ENCODE measurements around the gene LYL1.

LYL1 gene

DNA sequence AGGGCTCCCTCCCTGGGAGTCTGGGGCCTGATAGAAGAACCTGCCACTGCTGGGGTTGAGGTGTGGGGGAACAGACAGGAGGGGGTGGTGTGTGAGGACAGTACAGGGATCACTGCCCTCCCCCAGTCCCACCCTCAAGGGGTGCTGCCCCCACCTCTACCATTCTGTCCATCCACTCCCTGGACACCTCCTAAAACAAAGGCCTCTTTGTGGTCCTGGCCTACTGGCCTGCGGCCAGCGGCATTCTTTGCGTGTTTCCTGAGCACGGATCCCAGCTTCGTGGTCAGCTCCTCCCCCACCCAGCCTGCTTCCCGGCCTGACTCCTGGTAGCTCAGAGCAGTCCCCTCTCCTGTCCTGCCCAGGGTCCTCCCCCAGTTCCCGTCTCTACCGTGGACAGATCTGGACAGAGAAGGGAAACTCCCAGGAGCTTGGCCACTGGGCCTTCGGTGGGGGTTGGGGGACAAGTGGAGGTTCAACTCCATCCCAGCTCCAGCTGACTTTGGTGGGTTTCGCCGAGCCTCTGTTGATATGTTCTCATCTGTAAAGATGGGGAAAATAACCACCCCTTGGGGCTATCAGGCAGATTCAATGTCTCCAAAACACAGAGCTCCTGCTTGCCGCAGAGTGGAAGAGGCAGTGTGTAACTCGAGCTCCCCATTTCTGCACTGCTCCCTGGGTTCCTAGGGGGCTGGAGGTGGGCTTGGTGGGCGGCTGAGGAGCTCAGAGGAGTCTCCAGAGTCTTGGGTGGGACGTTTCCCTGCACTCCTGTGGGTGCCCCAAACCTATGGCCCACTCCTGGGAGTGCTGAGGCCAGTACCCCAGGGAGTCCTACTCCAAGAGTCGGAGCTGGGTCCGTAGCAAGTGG, 48.7 kb downstream of the LYL1 start:
- DNase-seq, result no peak

DNA sequence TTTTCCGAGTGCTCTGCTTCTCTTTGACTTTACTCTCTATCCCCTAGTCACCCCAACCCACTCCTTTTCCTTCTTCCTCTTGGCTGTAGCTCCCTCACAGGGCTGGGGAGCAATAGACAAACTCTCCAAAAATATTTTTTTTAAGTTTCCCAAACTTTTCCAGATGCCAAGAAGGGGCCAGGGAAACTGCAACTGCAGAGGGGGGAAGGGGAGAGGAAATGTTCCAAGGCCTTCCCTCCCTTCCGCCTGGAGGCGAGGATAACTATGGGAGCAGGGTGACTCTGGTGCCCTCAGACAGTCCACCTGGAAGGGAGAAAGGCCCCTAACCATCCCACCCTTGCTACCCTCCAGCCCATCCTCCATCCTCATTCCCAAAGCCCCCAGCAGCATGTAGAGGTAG, 49.4 kb downstream of the LYL1 start:
- no peak for DNase-seq

DNA sequence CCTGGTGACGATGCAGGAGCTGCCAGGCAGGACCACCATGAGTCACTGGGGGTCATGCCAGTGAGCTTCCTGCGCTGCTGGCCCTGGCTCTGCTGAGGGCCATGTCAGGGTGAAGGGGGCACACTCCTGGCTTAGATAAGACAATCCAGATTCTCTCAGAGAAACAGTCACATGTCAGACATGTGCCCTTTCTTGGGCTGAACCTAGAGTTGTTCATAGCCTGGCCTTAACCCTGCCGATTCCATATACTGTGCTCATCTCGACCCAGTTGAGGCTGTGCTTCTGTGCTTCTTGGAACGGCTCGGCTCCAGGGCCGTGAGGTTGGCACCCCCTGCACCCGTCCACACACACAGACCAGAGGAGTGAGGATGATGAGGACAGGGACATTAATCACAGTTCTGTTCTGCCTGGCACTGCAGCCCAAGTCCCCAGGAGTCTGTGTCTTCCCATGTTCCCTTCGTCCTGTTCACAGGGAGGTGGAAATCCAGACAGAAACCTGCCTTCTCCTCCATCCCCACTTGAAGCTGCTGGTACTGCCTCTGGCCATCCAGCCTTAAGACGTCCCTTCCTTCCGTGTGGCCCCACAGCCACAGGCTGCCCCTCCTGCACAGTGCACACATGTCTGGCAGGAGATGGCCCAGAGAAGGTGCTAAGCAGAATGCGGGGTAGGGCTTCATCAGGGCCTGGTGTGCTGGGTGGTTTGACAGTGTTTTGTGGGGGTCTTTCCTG, 50.0 kb downstream of the LYL1 start:
- DNase-seq, result no peak

DNA sequence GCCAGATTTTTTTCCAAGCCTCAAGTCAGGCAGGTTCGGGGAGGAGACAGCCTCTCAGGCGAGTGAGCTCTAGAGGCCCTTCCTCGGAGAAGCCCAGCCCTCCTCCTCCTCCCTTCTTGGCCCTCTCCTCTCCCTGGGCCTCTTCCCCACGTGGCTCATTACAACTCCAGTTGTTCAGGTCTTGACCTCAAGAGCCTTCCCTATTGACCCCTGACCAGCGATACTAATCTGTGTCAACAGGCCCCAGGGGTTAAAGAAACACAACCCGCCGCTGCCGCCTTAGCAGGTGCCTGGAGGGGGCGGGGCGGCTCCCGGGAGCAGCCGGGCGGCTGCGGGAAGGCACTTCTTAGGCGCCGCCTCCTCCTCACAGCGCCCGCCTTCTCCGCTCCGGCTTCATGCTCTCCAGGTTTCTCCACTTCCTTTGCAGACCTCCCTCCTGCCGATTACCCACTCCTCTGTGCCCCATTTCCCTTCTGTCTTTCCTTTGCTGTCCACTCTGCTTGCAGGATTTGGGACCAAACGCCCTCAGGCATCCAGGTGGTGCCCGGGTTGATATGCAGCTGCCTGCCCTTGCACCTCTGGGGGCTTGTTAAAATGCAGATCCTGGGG, 51.0 kb downstream of the LYL1 start:
- no peak for DNase-seq

DNA sequence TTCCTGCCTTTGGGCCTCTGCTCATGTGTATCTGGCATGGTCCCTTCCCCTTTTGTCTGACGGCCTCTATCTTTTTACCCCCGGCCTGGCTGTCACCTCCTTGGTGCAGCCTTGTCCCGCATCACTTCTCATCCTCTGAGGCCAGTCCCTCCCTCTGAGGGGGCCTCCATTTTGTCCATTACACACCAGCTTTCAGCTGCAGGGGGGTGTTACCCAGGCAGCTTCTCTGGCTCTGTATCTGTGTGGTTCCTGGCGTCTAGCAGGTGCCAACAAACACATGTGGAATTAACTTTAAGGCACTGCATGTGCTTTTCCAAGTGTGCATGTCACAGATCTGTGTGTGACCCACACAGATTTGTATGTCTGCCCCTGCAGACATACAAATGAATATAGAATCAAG, 52.4 kb downstream of the LYL1 start:
- no peak for DNase-seq
